T-cell (primary cell): Measurements from ENCODE around the gene DBT. TPM values are rescaled to one million over a fixed set of nuclear protein-coding genes. Genes with fewer than 3 reads are reported as not detected.
"Not testable (repeated sequence)": the region's sequence is repeated elsewhere in the genome, so short reads cannot be mapped to it uniquely, and the experiment has no call there.

ENCODE experiments used
- ATAC-seq, 4 experiments: fragments of 200-7000 bp in 3 of 4; fragments of 150-1000 bp in 1 of 4; cut with Tn5 transposase; replicated peaks in 1 of 4; 1 replicate in 3 of 4; 2 replicates in 1 of 4; pipeline ENCODE4 v1.10.0; 2021; ENCODE audit warnings: moderate library complexity in 3 of 4, mild to moderate bottlenecking in 2 of 4, moderate number of reproducible peaks in 1 of 4
- CTCF ChIA-PET, 2 donors: fragments of 300-600 bp; sonication (Branson Sonifier 250); formaldehyde crosslinking; loops; one replicate each; lab custom pipeline; 2022; ENCODE audit warnings: antibody characterized with exemption in 2 of 2; lab: Charles Lee
- POLR2A ChIA-PET, 2 donors: fragments of 300-600 bp; sonication (Branson Sonifier 250); formaldehyde crosslinking; loops; one replicate each; lab custom pipeline; 2022; ENCODE audit warnings: antibody characterized with exemption in 2 of 2; lab: Charles Lee
- DNase-seq, 35 experiments: peaks; one replicate each; pipeline versions ENCODE4 v3.0.0 to v3.0.0-alpha.2; 2013 to 2023
- H3K27ac ChIP-seq: one replicate; pipeline ENCODE4 v1.5.1; 2013; ENCODE audit warnings: low read length
- H3K27me3 ChIP-seq, 2 experiments: replicated peaks in 1 of 2; 1 replicate in 1 of 2; 2 replicates in 1 of 2; pipeline versions ENCODE4 v1.6.1 to v1.7.0; 2013; ENCODE audit warnings: low read length in 1 of 2, mixed read lengths in 1 of 2; ENCODE audit not compliant: control insufficient read depth in 2 of 2, insufficient read depth in 2 of 2; ENCODE audit errors: extremely low read depth in 1 of 2
- H3K36me3 ChIP-seq, 2 donors: 1 replicate in 1 of 2; 2 replicates in 1 of 2; pipeline versions ENCODE4 v1.6.1 to v1.7.0; 2013; ENCODE audit warnings: low read length in 1 of 2; ENCODE audit not compliant: control insufficient read depth in 2 of 2, insufficient read depth in 1 of 2; ENCODE audit errors: extremely low read depth in 1 of 2
- H3K4me1 ChIP-seq, 2 experiments: 1 replicate in 1 of 2; 2 replicates in 1 of 2; pipeline versions ENCODE4 v1.6.1 to v1.7.0; 2013; ENCODE audit warnings: low read length in 2 of 2, mixed read lengths in 1 of 2; ENCODE audit not compliant: insufficient read depth in 2 of 2, control insufficient read depth in 1 of 2; ENCODE audit errors: extremely low read depth in 1 of 2
- H3K4me3 ChIP-seq, 2 donors: 1 replicate in 1 of 2; 2 replicates in 1 of 2; pipeline versions ENCODE4 v1.5.1 to v1.7.0; 2013; ENCODE audit warnings: mild to moderate bottlenecking in 2 of 2, low read length in 1 of 2, moderate library complexity in 1 of 2; ENCODE audit not compliant: control insufficient read depth in 1 of 2; ENCODE audit errors: extremely low read depth in 1 of 2
- H3K9me3 ChIP-seq: 2 replicates; pipeline ENCODE4 v1.7.0; 2013
- H3K27ac Mint-ChIP-seq, 2 donors: one replicate each; pipeline ENCODE4 v1.8.0; 2020 to 2021; ENCODE audit warnings: mild to moderate bottlenecking in 2 of 2, mixed read lengths in 2 of 2
- H3K27me3 Mint-ChIP-seq, 2 donors: one replicate each; pipeline ENCODE4 v1.8.0; 2021 to 2022; ENCODE audit warnings: mixed read lengths in 2 of 2
- H3K36me3 Mint-ChIP-seq: one replicate; pipeline ENCODE4 v1.8.0; 2021; ENCODE audit warnings: mixed read lengths
- H3K4me1 Mint-ChIP-seq, 3 donors: one replicate each; pipeline ENCODE4 v1.8.0; 2020 to 2022; ENCODE audit warnings: mixed read lengths in 3 of 3, mild to moderate bottlenecking in 1 of 3
- H3K4me3 Mint-ChIP-seq, 3 donors: one replicate each; pipeline ENCODE4 v1.8.0; 2020 to 2022; ENCODE audit warnings: mild to moderate bottlenecking in 3 of 3, mixed read lengths in 3 of 3, moderate library complexity in 3 of 3
- H3K9me3 Mint-ChIP-seq, 3 donors: one replicate each; pipeline ENCODE4 v1.8.0; 2020 to 2022; ENCODE audit warnings: mixed read lengths in 3 of 3
- WGBS: methylation state at CpG from one replicate; pipeline ENCODE4 v1.1.5; 2013; ENCODE audit warnings: missing lambda C conversion rate; ENCODE audit not compliant: insufficient coverage; 5-methylcytosine and 5-hydroxymethylcytosine counted together
- total RNA-seq, 35 experiments: library from RNA in 6 of 35; stranded (reverse) in 6 of 35; fragments of 120-200 nt in 1 of 35; gene quantifications; one replicate each; pipeline versions ENCODE4 v1.2.1 to v1.2.4 and lab custom pipeline; 2013 to 2026

Gene DBT
- total RNA-seq, 5 donors from 2014 or later (not counting 1 experiment from before 2014, with no cell fraction given): 10.9 to 13.3 (median 12.3) TPM

DNA sequence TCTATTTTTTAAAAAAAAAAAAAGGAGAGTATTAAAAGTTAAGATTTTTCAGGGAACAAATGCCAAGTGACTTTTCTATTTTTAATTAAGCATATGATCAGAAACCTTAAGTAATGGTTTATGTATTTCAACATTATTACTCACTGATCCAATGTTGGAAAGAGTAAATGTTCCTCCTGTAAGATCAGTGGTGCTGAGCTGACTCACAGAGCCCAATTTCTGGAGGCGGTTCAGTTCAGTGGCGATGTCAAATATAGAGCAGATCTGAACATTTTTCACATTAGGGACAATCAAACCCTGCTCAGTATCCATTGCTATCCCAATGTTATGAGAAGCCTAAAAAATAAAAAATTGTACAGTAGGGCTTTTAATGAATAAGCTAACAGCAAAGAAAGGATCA is 43.3 kb downstream of the DBT start:
- Histone ChIP-seq H3K27ac (no peak overlapping the region), H3K27me3 (no peaks in the 10 kb centered on the region), H3K9me3 (no peaks in the 10 kb centered on the region), H3K36me3 (peaks cover 3 to 40% of the 10 kb centered on the region in 2 donors), H3K4me3 (no peak overlapping the region), H3K4me1 (no peaks in the 10 kb centered on the region)
- Mint-ChIP-seq H3K36me3 (peaks cover 63% of the 10 kb centered on the region), H3K27ac (no peak overlapping the region), H3K4me3 (no peak overlapping the region), H3K9me3 (peaks cover 0 to 10% (median 2%) of the 10 kb centered on the region in 3 donors), H3K27me3 (no peaks in the 10 kb centered on the region), H3K4me1 (peaks cover 0 to 11% (median 5%) of the 10 kb centered on the region in 3 donors)
- ChIA-PET CTCF (no interaction called here), POLR2A (no interaction called here)
- WGBS: no CpG with 5 or more reads among the region's 2 CpGs
- ATAC-seq (no peak), DNase-seq (no peak)

DNA sequence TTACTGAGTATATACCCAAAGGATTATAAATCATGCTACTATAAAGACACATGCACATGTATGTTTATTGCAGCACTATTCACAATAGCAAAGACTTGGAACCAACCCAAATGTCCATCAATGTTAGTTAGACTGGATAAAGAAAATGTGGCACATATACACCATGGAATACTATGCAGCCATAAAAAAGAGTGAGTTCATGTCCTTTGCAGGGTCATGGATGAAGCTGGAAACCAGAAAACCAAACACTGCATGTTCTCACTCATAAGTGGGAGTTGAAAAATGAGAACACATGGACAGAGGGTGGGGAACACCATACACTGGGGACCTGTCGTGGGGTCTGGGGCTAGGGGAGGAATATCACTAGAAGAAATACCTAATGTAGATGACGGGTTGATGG is 44.0 kb downstream of the DBT start:
- H3K27ac Mint-ChIP-seq, H3K4me3 ChIP-seq, POLR2A ChIA-PET, H3K27me3 Mint-ChIP-seq, H3K4me1 ChIP-seq, H3K27me3 ChIP-seq, CTCF ChIA-PET, DNase-seq, H3K9me3 Mint-ChIP-seq, H3K27ac ChIP-seq, ATAC-seq, H3K9me3 ChIP-seq, H3K4me3 Mint-ChIP-seq: not testable (repeated sequence)
- peaks cover 3 to 35% of the 10 kb centered on the region in 2 donors for H3K36me3 ChIP-seq
- Mint-ChIP-seq H3K36me3 (peaks cover 65% of the 10 kb centered on the region), H3K4me1 (peaks cover 0 to 11% (median 5%) of the 10 kb centered on the region in 3 donors)
- WGBS: no CpG with 5 or more reads among the region's 2 CpGs

DNA sequence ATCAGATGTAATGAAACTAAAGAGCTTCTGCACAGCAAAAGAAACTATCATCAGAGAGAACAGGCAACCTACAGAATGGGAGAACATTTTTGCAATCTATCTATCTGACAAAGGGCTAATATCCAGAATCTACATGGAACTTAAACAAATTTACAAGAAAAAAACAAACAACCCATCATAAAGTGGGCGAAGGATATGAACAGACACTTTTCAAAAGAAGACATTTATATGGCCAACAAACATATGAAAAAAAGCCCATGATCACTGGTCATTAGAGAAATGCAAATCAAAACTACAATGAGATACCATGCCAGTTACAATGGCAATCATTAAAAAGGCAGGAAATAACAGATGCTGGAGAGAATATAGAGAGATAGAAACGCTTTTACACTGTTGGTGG is 44.5 kb downstream of the DBT start:
- H3K27me3 Mint-ChIP-seq, H3K27ac ChIP-seq, H3K4me3 ChIP-seq, ATAC-seq, DNase-seq, H3K27me3 ChIP-seq, CTCF ChIA-PET, H3K4me1 ChIP-seq, H3K27ac Mint-ChIP-seq, H3K9me3 Mint-ChIP-seq, H3K4me3 Mint-ChIP-seq, H3K9me3 ChIP-seq: not testable (repeated sequence)
- Mint-ChIP-seq H3K36me3 (peaks cover 64% of the 10 kb centered on the region), H3K4me1 (peaks cover 0 to 11% (median 5%) of the 10 kb centered on the region in 3 donors)
- POLR2A ChIA-PET: interaction anchor here in 1 of 2 donors (0.7 kb wide), 1 partner anchor 301 kb away, joined by 3 read pairs; no protein-coding TSS in a partner anchor
- WGBS: no CpG with 5 or more reads among the region's 2 CpGs
- H3K36me3 ChIP-seq: peaks cover 3 to 38% of the 10 kb centered on the region in 2 donors

- H3K9me3 Mint-ChIP-seq, H3K27me3 Mint-ChIP-seq, CTCF ChIA-PET, ATAC-seq, DNase-seq, H3K4me1 ChIP-seq, H3K4me3 Mint-ChIP-seq, H3K4me3 ChIP-seq, H3K27me3 ChIP-seq, H3K27ac ChIP-seq, H3K9me3 ChIP-seq, H3K27ac Mint-ChIP-seq: not testable (repeated sequence)
- H3K36me3 ChIP-seq: peaks cover 0 to 44% of the 10 kb centered on the region in 2 donors
- POLR2A ChIA-PET: interaction anchor here in 1 of 2 donors (0.7 kb wide), 1 partner anchor 272 kb away, joined by 3 read pairs; no protein-coding TSS in a partner anchor
- Mint-ChIP-seq H3K36me3 (peaks cover 76% of the 10 kb centered on the region), H3K4me1 (peaks cover 0 to 11% (median 5%) of the 10 kb centered on the region in 3 donors)
- no CpG with 5 or more reads among the region's 2 CpGs for WGBS
Measured at GRCh38 chr1:100202703-100203102, 46.9 kb downstream of the DBT start.

DNA sequence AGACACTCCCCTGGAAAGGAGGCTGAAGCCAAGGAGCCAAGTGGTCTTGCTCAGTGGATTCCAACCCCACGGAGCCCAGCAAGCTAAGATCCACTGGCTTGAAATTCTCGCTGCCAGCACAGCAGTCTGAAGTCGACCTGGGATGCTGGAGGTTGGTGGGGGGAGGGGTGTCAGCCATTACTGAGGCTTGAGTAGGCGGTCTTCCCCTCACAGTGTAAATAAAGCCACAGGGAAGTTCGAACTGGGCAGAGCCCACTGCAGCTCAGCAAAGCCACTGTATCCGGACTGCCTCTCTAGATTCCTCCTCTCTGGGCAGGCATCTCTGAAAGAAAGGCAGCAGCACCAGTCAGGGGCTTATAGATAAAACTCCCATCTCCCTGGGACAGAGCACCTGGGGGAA is 49.6 kb downstream of the DBT start:
- H3K4me3 ChIP-seq, DNase-seq, H3K4me3 Mint-ChIP-seq, H3K4me1 ChIP-seq, H3K27me3 Mint-ChIP-seq, CTCF ChIA-PET, POLR2A ChIA-PET, H3K27ac Mint-ChIP-seq, H3K27me3 ChIP-seq, H3K9me3 Mint-ChIP-seq, H3K27ac ChIP-seq, H3K9me3 ChIP-seq, ATAC-seq: not testable (repeated sequence)
- 91% methylated on average over 4 of the region's 6 CpGs for WGBS
- H3K4me1 Mint-ChIP-seq: peaks cover 0 to 11% (median 5%) of the 10 kb centered on the region in 3 donors
- peaks cover 0 to 36% of the 10 kb centered on the region in 2 donors for H3K36me3 ChIP-seq
- H3K36me3 Mint-ChIP-seq: peaks cover 78% of the 10 kb centered on the region

GRCh38 chr1:100198596-100198995 is 51.0 kb downstream of the DBT start:
- Histone ChIP-seq H3K4me1 (no peaks in the 10 kb centered on the region), H3K4me3 (no peak overlapping the region), H3K36me3 (peaks cover 6 to 34% of the 10 kb centered on the region in 2 donors), H3K9me3 (no peaks in the 10 kb centered on the region), H3K27ac (no peak overlapping the region), H3K27me3 (no peaks in the 10 kb centered on the region)
- Mint-ChIP-seq H3K9me3 (no peaks in the 10 kb centered on the region), H3K36me3 (peaks cover 63% of the 10 kb centered on the region), H3K27ac (no peak overlapping the region), H3K4me1 (peaks cover 0 to 2% (median under 1%) of the 10 kb centered on the region in 3 donors), H3K27me3 (no peaks in the 10 kb centered on the region), H3K4me3 (no peak overlapping the region)
- ATAC-seq (no peak), DNase-seq (no peak)
- POLR2A ChIA-PET: no interaction called here
- no CpG with 5 or more reads among the region's 1 CpG for WGBS
- CTCF ChIA-PET: no interaction called here

GRCh38 chr1:100188617-100189016 is 61.0 kb downstream of the DBT start:
- DNase-seq: no peak
- peaks cover 26% of the 10 kb centered on the region for H3K36me3 Mint-ChIP-seq
- POLR2A ChIA-PET: no interaction called here

More at GRCh38 chr1:100188617-100189016, 61.0 kb downstream of the DBT start:
- Histone ChIP-seq H3K27ac (no peak overlapping the region), H3K4me3 (no peak overlapping the region), H3K36me3 (peaks cover 0 to 5% of the 10 kb centered on the region in 2 donors), H3K9me3 (no peaks in the 10 kb centered on the region), H3K4me1 (no peaks in the 10 kb centered on the region), H3K27me3 (no peaks in the 10 kb centered on the region)
- Mint-ChIP-seq H3K4me1 (no peaks in the 10 kb centered on the region), H3K4me3 (no peak overlapping the region), H3K27me3 (no peaks in the 10 kb centered on the region), H3K27ac (no peak overlapping the region), H3K9me3 (no peaks in the 10 kb centered on the region)
- no peak for ATAC-seq
- CTCF ChIA-PET: no interaction called here
- 100% methylated on average over 2 of the region's 3 CpGs for WGBS
